Measurements from ENCODE around the gene SPOCK3.

Gene SPOCK3

DNA sequence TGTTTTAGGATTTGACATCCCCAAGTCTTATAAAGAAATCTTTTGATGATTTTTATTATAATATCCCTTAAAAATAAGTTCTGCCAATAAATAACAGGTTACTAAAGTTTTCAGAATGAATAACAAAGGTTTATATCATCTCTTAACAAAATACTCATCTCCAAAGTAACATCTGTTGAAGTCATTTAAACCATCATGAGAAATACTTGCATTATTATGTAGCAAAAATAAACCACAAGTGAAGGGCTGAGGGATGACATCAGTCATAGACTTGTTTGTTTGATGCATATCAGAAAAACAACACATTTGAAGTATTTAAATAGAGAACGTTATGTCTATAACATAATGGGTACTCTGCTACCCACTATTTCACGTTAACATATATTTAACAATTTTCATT, 114.9 kb downstream of the SPOCK3 start:
- H3K27me3 Mint-ChIP-seq (ENCODE audit: low read depth) = no peaks in the 10 kb centered on the region
- no peaks in the 10 kb centered on the region for H3K36me3 Mint-ChIP-seq (ENCODE audit: low read depth)
- TF ChIP-seq, protein P1, sequence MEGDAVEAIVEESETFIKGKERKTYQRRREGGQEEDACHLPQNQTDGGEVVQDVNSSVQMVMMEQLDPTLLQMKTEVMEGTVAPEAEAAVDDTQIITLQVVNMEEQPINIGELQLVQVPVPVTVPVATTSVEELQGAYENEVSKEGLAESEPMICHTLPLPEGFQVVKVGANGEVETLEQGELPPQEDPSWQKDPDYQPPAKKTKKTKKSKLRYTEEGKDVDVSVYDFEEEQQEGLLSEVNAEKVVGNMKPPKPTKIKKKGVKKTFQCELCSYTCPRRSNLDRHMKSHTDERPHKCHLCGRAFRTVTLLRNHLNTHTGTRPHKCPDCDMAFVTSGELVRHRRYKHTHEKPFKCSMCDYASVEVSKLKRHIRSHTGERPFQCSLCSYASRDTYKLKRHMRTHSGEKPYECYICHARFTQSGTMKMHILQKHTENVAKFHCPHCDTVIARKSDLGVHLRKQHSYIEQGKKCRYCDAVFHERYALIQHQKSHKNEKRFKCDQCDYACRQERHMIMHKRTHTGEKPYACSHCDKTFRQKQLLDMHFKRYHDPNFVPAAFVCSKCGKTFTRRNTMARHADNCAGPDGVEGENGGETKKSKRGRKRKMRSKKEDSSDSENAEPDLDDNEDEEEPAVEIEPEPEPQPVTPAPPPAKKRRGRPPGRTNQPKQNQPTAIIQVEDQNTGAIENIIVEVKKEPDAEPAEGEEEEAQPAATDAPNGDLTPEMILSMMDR (IDR thresholded peaks at IDR 0.05; ENCODE audit: unreplicated experiment in 3 of 3) = no peak
- no peak overlapping the region for H3K27ac Mint-ChIP-seq
- H3K9me3 Mint-ChIP-seq = no peaks in the 10 kb centered on the region
- H3K4me3 Mint-ChIP-seq = no peak overlapping the region
- H3K4me1 Mint-ChIP-seq = no peaks in the 10 kb centered on the region

DNA sequence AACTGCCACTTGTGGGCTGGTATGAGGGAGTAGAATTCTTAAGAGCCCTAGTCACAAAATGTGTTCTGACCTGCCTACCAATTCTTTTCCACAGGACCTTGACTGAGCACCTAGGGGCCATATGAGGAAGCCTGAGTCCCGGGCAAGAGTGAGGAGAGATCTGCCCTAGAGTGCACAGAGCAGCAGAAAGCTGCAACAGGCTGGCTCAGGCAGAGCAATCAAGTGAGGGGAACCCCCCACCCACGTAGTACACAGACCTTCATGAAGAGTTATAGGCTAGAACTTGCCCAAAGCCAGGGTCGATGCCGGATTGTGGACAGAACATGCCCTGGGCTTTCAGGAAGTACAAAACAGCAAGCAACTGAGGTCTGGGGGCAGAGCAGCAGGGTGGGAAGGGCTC, 117.0 kb downstream of the SPOCK3 start:
- H3K36me3 Mint-ChIP-seq (ENCODE audit: low read depth) = no peaks in the 10 kb centered on the region
- H3K4me1 Mint-ChIP-seq = no peaks in the 10 kb centered on the region
- TF ChIP-seq, protein P1 (IDR thresholded peaks at IDR 0.05; ENCODE audit: unreplicated experiment in 3 of 3) = no peak
- no peak overlapping the region for H3K27ac Mint-ChIP-seq
- no peaks in the 10 kb centered on the region for H3K9me3 Mint-ChIP-seq
- H3K4me3 Mint-ChIP-seq = no peak overlapping the region
- no peaks in the 10 kb centered on the region for H3K27me3 Mint-ChIP-seq (ENCODE audit: low read depth)

DNA sequence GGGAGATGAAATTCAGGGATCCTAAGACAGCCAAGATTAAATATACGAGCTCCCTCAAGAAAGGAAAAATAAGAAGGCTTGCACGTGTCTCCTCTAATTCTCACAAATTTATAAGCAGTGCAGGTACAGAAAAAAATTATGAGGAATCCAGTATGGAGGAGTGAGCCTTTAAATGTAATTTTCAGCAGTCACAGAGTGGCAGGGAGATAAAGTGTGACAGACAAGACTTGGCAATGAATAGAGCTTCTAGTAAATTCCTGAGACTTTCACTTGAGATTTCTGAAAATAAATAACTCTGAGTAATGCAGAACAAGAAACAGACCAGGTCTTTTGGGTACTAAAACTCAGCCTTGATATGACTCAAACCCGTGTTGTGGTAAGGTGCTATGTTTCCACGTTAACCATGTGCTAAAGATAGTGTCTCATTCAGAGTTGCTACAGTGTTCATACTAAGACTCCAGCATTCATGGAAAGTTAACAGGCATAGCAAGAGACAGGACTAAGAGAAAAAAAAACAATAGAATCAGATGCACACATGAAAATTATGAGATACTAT, 119.8 kb downstream of the SPOCK3 start:
- TF ChIP-seq, protein P1 (IDR thresholded peaks at IDR 0.05; ENCODE audit: unreplicated experiment in 3 of 3) = no peak
- Mint-ChIP-seq H3K9me3 (no peaks in the 10 kb centered on the region), H3K36me3 (ENCODE audit: low read depth) (no peaks in the 10 kb centered on the region), H3K27me3 (ENCODE audit: low read depth) (no peaks in the 10 kb centered on the region), H3K4me1 (no peaks in the 10 kb centered on the region), H3K4me3 (no peak overlapping the region), H3K27ac (peak overlapping the region in 1 of 3 experiments; percentile 62)

DNA sequence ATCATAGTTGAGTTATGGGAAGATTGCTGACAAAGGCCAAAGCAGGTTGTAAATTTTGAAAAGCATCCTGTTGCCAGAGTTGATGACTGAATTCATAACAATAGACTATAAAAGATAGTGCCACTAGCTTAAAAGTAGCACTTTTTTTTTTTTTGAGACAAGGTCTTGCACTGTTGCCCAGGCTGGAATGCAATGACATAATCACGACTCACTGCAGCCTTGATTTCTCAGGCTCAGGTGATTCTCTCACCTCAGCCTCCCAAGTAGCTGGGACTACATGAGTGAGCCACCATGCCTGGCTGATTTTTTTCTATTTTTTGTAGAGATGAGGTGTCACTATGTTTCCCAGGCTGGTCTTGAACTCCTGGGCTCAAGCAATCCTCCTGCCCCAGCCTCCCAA, 122.7 kb downstream of the SPOCK3 start:
- H3K4me1 Mint-ChIP-seq = no peaks in the 10 kb centered on the region
- TF ChIP-seq, protein P1 (IDR thresholded peaks at IDR 0.05; ENCODE audit: unreplicated experiment in 3 of 3) = no peak
- no peaks in the 10 kb centered on the region for H3K36me3 Mint-ChIP-seq (ENCODE audit: low read depth)
- no peak overlapping the region for H3K4me3 Mint-ChIP-seq
- no peaks in the 10 kb centered on the region for H3K9me3 Mint-ChIP-seq
- H3K27me3 Mint-ChIP-seq (ENCODE audit: low read depth) = no peaks in the 10 kb centered on the region
- no peak overlapping the region for H3K27ac Mint-ChIP-seq

DNA sequence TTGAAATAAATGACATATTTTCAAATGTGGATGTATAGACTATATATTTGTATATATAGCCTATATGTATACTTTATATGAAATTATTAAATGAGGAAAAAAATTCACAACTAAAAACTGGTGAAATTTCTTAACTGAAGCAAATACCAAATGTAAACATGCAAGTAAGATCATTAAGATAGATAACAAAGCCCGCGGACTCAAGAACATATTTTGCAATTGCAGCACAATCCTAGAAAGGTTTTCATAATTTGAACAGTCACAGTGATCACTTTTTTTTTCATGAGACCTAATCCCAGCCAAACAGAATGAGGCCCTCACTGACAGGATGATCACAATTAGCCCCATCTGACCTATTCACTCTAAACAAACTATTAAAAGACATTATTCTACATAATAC, 123.2 kb downstream of the SPOCK3 start:
- H3K36me3 Mint-ChIP-seq (ENCODE audit: low read depth) = no peaks in the 10 kb centered on the region
- no peak overlapping the region for H3K27ac Mint-ChIP-seq
- H3K4me1 Mint-ChIP-seq = no peaks in the 10 kb centered on the region
- H3K9me3 Mint-ChIP-seq = no peaks in the 10 kb centered on the region
- H3K4me3 Mint-ChIP-seq = no peak overlapping the region
- H3K27me3 Mint-ChIP-seq (ENCODE audit: low read depth) = no peaks in the 10 kb centered on the region
- TF ChIP-seq, protein P1 (IDR thresholded peaks at IDR 0.05; ENCODE audit: unreplicated experiment in 3 of 3) = no peak

DNA sequence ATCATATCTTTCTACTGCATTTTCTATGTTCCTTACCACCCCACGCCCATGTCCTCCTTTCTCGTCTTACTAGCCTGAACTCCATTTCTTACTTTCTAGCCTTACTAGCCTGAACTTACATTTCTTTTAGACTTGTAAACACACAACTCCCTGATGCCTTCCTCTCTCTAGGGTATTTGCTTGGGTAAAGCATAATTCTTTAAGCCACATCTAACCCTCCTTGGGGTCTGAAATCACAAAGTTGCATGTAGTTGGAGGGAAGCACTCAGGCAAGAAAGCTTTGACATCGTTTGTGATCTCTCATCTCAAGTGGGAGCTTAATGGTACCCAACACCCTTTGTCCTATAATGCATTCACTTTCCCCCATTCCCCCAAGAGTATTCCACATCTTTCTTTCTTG, 124.4 kb downstream of the SPOCK3 start:
- H3K27me3 Mint-ChIP-seq (ENCODE audit: low read depth) = no peaks in the 10 kb centered on the region
- no peak overlapping the region for H3K27ac Mint-ChIP-seq
- no peak overlapping the region for H3K4me3 Mint-ChIP-seq
- no peaks in the 10 kb centered on the region for H3K9me3 Mint-ChIP-seq
- TF ChIP-seq, protein P1 (IDR thresholded peaks at IDR 0.05; ENCODE audit: unreplicated experiment in 3 of 3) = no peak
- H3K36me3 Mint-ChIP-seq (ENCODE audit: low read depth) = no peaks in the 10 kb centered on the region
- H3K4me1 Mint-ChIP-seq = no peaks in the 10 kb centered on the region

All from nephron (organoid).